Measurements from ENCODE around the gene IMMP2L. TPM values are rescaled to one million over a fixed set of nuclear protein-coding genes. Genes with fewer than 3 reads are reported as not detected.
"Not testable (repeated sequence)": the region's sequence is repeated elsewhere in the genome, so short reads cannot be mapped to it uniquely, and the experiment has no call there.

IMMP2L gene
- total RNA-seq, 1 donor from 2014 or later, result 59.6 TPM

DNA sequence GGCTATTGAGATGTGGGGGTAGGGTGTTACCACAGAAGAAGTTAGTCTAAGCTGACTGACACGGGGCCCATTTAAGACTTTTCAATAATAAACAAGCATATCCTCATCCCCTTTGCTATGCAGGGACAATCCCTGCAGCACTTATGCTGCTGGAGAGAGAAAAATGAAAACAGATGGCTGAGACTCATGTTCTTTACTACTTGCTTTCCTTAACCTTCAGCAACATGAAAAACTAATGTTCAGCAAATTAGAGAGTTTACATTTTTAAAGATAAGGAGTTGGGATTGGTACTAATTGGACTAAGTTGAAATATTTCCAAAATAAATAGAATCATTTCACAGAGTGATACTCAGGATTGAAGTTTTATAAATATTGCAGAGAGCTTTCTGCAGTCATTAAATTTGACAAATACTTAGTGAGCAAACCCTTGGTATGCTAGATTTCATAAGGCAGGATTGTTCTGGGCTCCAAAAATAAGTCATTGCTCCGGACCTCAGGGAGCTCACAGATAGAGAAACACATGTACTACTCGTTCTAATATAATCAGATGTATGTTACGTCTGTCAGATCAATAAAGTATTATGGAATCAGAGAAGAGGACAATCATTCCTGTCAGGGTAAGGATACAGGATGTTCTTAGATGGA, 618.5 kb downstream of the IMMP2L start:
- no peak for DNase-seq (ENCODE audit: low spot score in 2 of 2, unreplicated experiment in 2 of 2)
- H3K36me3 Mint-ChIP-seq, result no peaks in the 10 kb centered on the region
- TF ChIP-seq, protein P1, sequence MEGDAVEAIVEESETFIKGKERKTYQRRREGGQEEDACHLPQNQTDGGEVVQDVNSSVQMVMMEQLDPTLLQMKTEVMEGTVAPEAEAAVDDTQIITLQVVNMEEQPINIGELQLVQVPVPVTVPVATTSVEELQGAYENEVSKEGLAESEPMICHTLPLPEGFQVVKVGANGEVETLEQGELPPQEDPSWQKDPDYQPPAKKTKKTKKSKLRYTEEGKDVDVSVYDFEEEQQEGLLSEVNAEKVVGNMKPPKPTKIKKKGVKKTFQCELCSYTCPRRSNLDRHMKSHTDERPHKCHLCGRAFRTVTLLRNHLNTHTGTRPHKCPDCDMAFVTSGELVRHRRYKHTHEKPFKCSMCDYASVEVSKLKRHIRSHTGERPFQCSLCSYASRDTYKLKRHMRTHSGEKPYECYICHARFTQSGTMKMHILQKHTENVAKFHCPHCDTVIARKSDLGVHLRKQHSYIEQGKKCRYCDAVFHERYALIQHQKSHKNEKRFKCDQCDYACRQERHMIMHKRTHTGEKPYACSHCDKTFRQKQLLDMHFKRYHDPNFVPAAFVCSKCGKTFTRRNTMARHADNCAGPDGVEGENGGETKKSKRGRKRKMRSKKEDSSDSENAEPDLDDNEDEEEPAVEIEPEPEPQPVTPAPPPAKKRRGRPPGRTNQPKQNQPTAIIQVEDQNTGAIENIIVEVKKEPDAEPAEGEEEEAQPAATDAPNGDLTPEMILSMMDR (IDR thresholded peaks at IDR 0.05; ENCODE audit: unreplicated experiment), result no peak
- no peaks in the 10 kb centered on the region for H3K9me3 Mint-ChIP-seq
- H3K27ac Mint-ChIP-seq, result peak overlapping the region; percentile 7
- no peak overlapping the region for H3K4me3 Mint-ChIP-seq
- peaks cover 30% of the 10 kb centered on the region for H3K4me1 Mint-ChIP-seq
- H3K27me3 Mint-ChIP-seq (ENCODE audit: low read depth), result no peaks in the 10 kb centered on the region

DNA sequence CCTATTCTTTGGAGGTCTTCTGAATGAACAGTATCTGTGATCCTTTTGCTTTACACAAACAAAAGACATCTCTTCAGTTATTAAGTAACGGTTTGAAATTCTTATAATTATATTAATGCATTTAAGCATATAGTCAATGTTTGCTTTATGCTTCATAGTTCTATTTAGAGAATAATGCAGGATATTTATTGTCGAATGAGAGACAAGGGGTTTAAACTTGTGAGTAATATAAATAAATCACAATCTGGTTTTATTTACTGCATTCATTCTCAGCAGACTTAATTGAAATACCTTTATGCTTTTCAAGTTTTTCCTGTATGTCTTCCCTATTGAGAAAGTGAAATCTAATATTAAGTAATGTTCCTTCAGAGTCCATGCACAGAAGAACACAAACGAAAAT, 620.9 kb downstream of the IMMP2L start:
- H3K4me3 Mint-ChIP-seq, result no peak overlapping the region
- H3K27ac Mint-ChIP-seq, result no peak overlapping the region
- H3K9me3 Mint-ChIP-seq, result peaks cover 7% of the 10 kb centered on the region

DNA sequence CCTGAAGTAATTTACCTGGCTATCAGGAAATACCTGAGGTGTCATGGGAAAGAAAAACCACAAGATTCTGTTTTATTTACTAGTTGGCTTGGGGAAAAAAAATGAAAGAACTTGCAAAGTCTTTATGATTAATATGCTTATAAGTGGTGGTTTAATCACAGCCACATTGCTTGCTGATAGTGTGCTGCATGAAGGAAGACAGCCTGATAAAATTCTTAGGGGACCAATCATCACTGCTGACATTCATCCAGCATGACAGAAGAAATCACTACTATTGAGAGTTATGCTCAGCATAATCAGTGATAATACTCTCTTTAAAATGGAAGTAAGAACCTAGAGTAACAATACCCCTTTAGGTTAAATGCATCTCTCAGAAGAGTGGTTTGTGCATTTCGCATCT, 621.5 kb downstream of the IMMP2L start:
- peaks cover 7% of the 10 kb centered on the region for H3K9me3 Mint-ChIP-seq

More for the DNA sequence above, 620.9 kb downstream of the IMMP2L start:
- TF ChIP-seq, protein P1 (IDR thresholded peaks at IDR 0.05; ENCODE audit: unreplicated experiment), result no peak
- Mint-ChIP-seq H3K4me1 (peaks cover 36% of the 10 kb centered on the region), H3K27me3 (ENCODE audit: low read depth) (no peaks in the 10 kb centered on the region), H3K36me3 (peaks cover 8% of the 10 kb centered on the region)
- DNase-seq (ENCODE audit: low spot score in 2 of 2, unreplicated experiment in 2 of 2), result no peak

DNA sequence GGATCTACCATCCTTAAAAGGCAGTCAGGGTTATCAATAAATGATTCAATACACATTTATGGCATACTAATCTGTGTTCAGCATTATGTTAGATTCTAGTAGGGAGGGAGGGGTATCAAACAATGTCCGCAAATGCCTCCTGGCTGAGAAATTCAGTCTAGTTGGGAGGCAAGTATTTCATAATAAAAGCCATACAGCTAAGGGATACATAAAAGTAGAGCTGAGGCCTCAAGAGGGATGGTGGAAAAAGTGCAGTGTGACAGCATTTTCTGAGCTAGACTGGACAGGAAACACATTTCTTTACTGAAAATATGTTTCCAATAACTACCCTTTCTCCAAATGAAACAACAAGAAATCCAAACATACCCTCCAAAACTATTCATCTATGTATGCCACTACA, 624.1 kb downstream of the IMMP2L start:
- Mint-ChIP-seq H3K9me3 (peaks cover 28% of the 10 kb centered on the region), H3K27ac (no peak overlapping the region), H3K4me1 (peaks cover 20% of the 10 kb centered on the region), H3K27me3 (ENCODE audit: low read depth) (no peaks in the 10 kb centered on the region), H3K36me3 (peaks cover 30% of the 10 kb centered on the region), H3K4me3 (no peak overlapping the region)
- TF ChIP-seq, protein P1 (IDR thresholded peaks at IDR 0.05; ENCODE audit: unreplicated experiment), result no peak
- no peak for DNase-seq (ENCODE audit: low spot score in 2 of 2, unreplicated experiment in 2 of 2)

More for the DNA sequence above, 621.5 kb downstream of the IMMP2L start:
- peaks cover 36% of the 10 kb centered on the region for H3K4me1 Mint-ChIP-seq
- TF ChIP-seq, protein P1 (IDR thresholded peaks at IDR 0.05; ENCODE audit: unreplicated experiment), result no peak
- H3K27me3 Mint-ChIP-seq (ENCODE audit: low read depth), result no peaks in the 10 kb centered on the region
- no peak for DNase-seq (ENCODE audit: low spot score in 2 of 2, unreplicated experiment in 2 of 2)
- H3K27ac Mint-ChIP-seq, result no peak overlapping the region
- H3K36me3 Mint-ChIP-seq, result peaks cover 12% of the 10 kb centered on the region
- no peak overlapping the region for H3K4me3 Mint-ChIP-seq

DNA sequence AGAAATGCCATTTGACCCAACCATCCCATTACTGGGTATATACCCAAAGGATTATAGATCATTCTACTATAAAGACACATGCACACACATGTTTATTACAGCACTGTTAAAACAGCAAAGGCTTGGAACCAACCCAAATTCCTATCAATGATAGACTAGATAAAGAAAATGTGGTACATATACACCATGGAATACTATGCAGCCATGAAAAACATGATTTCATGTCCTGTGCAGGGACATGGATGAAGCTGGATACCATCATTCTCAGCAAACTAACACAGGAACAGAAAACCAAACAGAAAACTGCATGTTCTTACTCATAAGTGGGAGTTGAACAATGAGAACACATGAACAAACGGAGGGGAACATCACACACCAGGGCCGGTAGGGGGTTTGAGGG, 625.6 kb downstream of the IMMP2L start:
- not testable (repeated sequence) for H3K4me3 Mint-ChIP-seq; H3K27ac Mint-ChIP-seq; DNase-seq (ENCODE audit: low spot score in 2 of 2, unreplicated experiment in 2 of 2); H3K27me3 Mint-ChIP-seq (ENCODE audit: low read depth)
- peaks cover 30% of the 10 kb centered on the region for H3K36me3 Mint-ChIP-seq
- H3K4me1 Mint-ChIP-seq, result peaks cover 21% of the 10 kb centered on the region
- peaks cover 28% of the 10 kb centered on the region for H3K9me3 Mint-ChIP-seq

DNA sequence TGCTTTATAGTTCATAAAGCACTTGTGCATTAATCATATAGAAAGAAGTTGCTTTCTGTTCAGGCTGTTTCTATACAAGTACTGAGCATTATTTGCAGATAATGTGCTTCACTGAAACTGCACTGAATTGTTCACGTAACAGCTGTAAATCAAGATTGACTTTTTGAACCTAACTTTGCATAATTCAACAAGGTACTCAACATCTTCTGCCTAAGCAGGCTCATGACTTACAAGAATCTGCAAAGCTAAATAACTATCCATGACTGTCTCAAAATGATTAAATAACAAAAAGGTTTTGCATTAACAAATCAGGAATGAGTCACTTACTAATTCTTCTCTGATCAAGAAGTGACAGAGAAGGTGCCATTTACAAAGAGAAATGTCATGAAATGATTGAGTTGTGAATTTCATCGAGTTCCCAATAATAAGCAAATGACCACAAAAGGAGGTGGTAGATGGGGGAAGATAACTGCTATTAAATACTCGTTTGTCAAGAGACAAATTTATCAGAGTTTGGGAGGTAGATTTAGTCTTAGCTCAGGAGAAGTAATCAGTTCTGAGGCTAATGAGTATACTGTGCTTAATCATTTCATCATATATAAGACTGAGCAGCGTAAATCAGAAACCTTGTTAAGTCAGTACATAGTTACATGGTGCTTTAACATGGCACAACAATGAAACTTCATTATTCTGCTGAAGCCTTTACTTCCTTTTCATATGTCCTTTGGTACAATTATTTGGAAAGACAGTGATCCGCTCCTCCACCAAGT, 632.6 kb downstream of the IMMP2L start:
- H3K27me3 Mint-ChIP-seq (ENCODE audit: low read depth), result no peaks in the 10 kb centered on the region
- no peak overlapping the region for H3K4me3 Mint-ChIP-seq
- TF ChIP-seq, protein P1 (IDR thresholded peaks at IDR 0.05; ENCODE audit: unreplicated experiment), result no peak
- peaks cover 9% of the 10 kb centered on the region for H3K36me3 Mint-ChIP-seq
- DNase-seq (ENCODE audit: low spot score in 2 of 2, unreplicated experiment in 2 of 2), result no peak
- peak overlapping the region; percentile 81 for H3K27ac Mint-ChIP-seq
- H3K4me1 Mint-ChIP-seq, result peaks cover 32% of the 10 kb centered on the region
- H3K9me3 Mint-ChIP-seq, result peaks cover 10% of the 10 kb centered on the region

Measured in mesothelial cell of epicardium (in vitro differentiated cells).